ENCODE measurements around the gene OR10H1.

OR10H1 gene

GRCh38 chr19:15769586-15769985 lies 45.9 kb downstream of the OR10H1 start:
- DNase-seq (ENCODE audit: extremely low spot score) = no peak
- ChIA-PET CTCF (no interaction called here), POLR2A (no interaction called here)
- no peak for TF ChIP-seq CTCF (IDR thresholded peaks at IDR 0.05; ENCODE audit: control extremely low read depth, extremely low read depth, low read depth, missing control alignments)

- POLR2A ChIA-PET = no interaction called here
- CTCF ChIA-PET = no interaction called here
- DNase-seq (ENCODE audit: extremely low spot score) = no peak
- TF ChIP-seq CTCF (IDR thresholded peaks at IDR 0.05; ENCODE audit: control extremely low read depth, extremely low read depth, low read depth, missing control alignments) = no peak
Measured at GRCh38 chr19:15759962-15760565, 55.4 kb downstream of the OR10H1 start.

- DNase-seq (ENCODE audit: extremely low spot score) = no peak
- TF ChIP-seq CTCF (IDR thresholded peaks at IDR 0.05; ENCODE audit: control extremely low read depth, extremely low read depth, low read depth, missing control alignments) = no peak
- CTCF ChIA-PET = no interaction called here
- POLR2A ChIA-PET = no interaction called here
Measured at GRCh38 chr19:15758379-15758778, 57.1 kb downstream of the OR10H1 start.

All from GM10248 (cell line).